HepG2 (cell line): ENCODE measurements around the gene TUT1. TPM values are rescaled to one million over a fixed set of nuclear protein-coding genes. Genes with fewer than 3 reads are reported as not detected.

Experiments
- ATAC-seq: fragments of 200-7000 bp; cut with Tn5 transposase; 3 replicates; pipeline ENCODE4 v1.9.1; 2020; ENCODE audit warnings: mild to moderate bottlenecking, moderate library complexity
- BruUV-seq: library from RNA; stranded (reverse); fragments of 400-500 nt; replicated peaks from 2 replicates; lab custom pipeline; 2021; lab: Mats Ljungman, UMichigan
- CTCF ChIA-PET: fragments of 300-600 bp; formaldehyde crosslinking; extraction: SDS; loops from one replicate; lab custom pipeline; 2021; ENCODE audit warnings: low total read pairs, inconsistent platforms, low intra/inter-chr PET ratio; lab: Yijun Ruan, JAX
- POLR2A ChIA-PET: fragments of 350-600 bp; sonication (Branson Sonifier 250); formaldehyde crosslinking; loops from one replicate; lab custom pipeline; 2020; ENCODE audit warnings: antibody characterized with exemption, inconsistent platforms; lab: Yijun Ruan, JAX
- DNase-seq: peaks from one replicate; pipeline ENCODE4 v3.0.0-alpha.2; 2015; ENCODE audit warnings: low spot score
- FAIRE-seq: peaks from 3 replicates; lab custom pipeline; 2011; peaks lifted over from hg19 to GRCh38; lab: Jason Lieb, UNC
- H2AFZ ChIP-seq: one replicate; pipeline ENCODE4 v1.6.1; 2011; ENCODE audit warnings: low read length, inconsistent platforms
- H3K27ac ChIP-seq: fragments of 300-600 bp; 3 replicates; pipeline ENCODE4 v1.8.0; 2011; ENCODE audit warnings: mixed run types, mild to moderate bottlenecking, mixed read lengths, low read length, inconsistent platforms; ENCODE audit not compliant: insufficient read depth; ENCODE audit errors: extremely low read length
- H3K27me3 ChIP-seq, 2 experiments: fragments of 200-600 bp in 1 of 2; 2 replicates in 1 of 2; 3 replicates in 1 of 2; pipeline versions ENCODE4 v1.6.0 to v1.8.0; 2011; ENCODE audit warnings: low read length in 2 of 2, mild to moderate bottlenecking in 2 of 2, moderate library complexity in 2 of 2, inconsistent platforms in 1 of 2; ENCODE audit not compliant: insufficient read depth in 2 of 2, control insufficient read depth in 1 of 2
- H3K36me3 ChIP-seq, 2 experiments: fragments of 200-600 bp in 1 of 2; replicated peaks in 1 of 2; 2 replicates in 1 of 2; 3 replicates in 1 of 2; pipeline versions ENCODE4 v1.5.1 to v1.8.0; 2011; ENCODE audit warnings: low read length in 2 of 2, inconsistent platforms in 1 of 2; ENCODE audit not compliant: insufficient read depth in 2 of 2, control insufficient read depth in 1 of 2
- H3K4me1 ChIP-seq: 2 replicates; pipeline ENCODE4 v1.5.1; 2012; ENCODE audit warnings: low read length, inconsistent platforms; ENCODE audit not compliant: insufficient read depth
- H3K4me2 ChIP-seq: 2 replicates; pipeline ENCODE4 v1.6.0; 2011; ENCODE audit warnings: low read depth, low read length, inconsistent platforms
- H3K4me3 ChIP-seq, 3 experiments: fragments of 200-600 bp in 1 of 3; sonication (generic), shearing (Covaris generic) in 1 of 3; replicated peaks in 1 of 3; 2 replicates each; pipeline ENCODE4 v1.5.1; 2011 to 2016; ENCODE audit warnings: low read length in 3 of 3, inconsistent platforms in 2 of 3, low read depth in 2 of 3, mild to moderate bottlenecking in 2 of 3, control low read depth in 1 of 3, mixed read lengths in 1 of 3; ENCODE audit not compliant: insufficient read depth in 1 of 3
- H3K79me2 ChIP-seq: one replicate; pipeline ENCODE4 v1.6.1; 2011; ENCODE audit warnings: low read length, inconsistent platforms; ENCODE audit not compliant: insufficient read depth
- H3K9ac ChIP-seq: 2 replicates; pipeline ENCODE4 v1.6.0; 2011; ENCODE audit warnings: mild to moderate bottlenecking, low read depth, low read length, inconsistent platforms; ENCODE audit not compliant: insufficient read depth
- H3K9me3 ChIP-seq: 2 replicates; pipeline ENCODE4 v1.5.1; 2012; ENCODE audit warnings: mild to moderate bottlenecking, low read length
- H4K20me1 ChIP-seq: 2 replicates; pipeline ENCODE4 v1.6.0; 2011; ENCODE audit warnings: inconsistent platforms, mild to moderate bottlenecking, low read length, moderate library complexity; ENCODE audit not compliant: insufficient read depth
- RFX1 ChIP-seq: fragments of 450-650 bp; IDR thresholded peaks from 2 replicates; pipeline ENCODE4 v1.6.1; 2017
- ZMYM3 ChIP-seq: sonication (generic); formaldehyde crosslinking; IDR thresholded peaks from 2 replicates; pipeline ENCODE4 v1.5.1; 2020; ENCODE audit warnings: mild to moderate bottlenecking, missing genetic modification reagents
- ZNF687 ChIP-seq: sonication (generic); formaldehyde crosslinking; IDR thresholded peaks from 2 replicates; pipeline ENCODE4 v1.5.1; 2020; ENCODE audit warnings: mild to moderate bottlenecking, missing genetic modification reagents, moderate library complexity
- WGBS: methylation state at CpG from one replicate; pipeline ENCODE4 v1.1.6; 2017; ENCODE audit warnings: low lambda C conversion rate; 5-methylcytosine and 5-hydroxymethylcytosine counted together
- in situ Hi-C: cut with HindIII; loops from 2 replicates; pipeline ENCODE4 v1.10.0; 2017; ENCODE audit warnings: low pct_unique_long_range_greater_than_20kb; ENCODE audit not compliant: extremely low pct_ligation_motif_present
- intact Hi-C: fragments of 100-400 bp; cut with micrococcal nuclease; formaldehyde crosslinking; loops from one replicate; pipeline ENCODE4 v1.10.0; 2022; ENCODE audit not compliant: unreplicated experiment
- polyA plus RNA-seq, 8 experiments: library from polyadenylated mRNA; depleted of rRNA in 3 of 8; stranded (reverse) in 7 of 8; unstranded in 1 of 8; fragments of >200 nt; fragmentation: Illumina TruSeq in 4 of 8; extraction: Trizol in 4 of 8; gene quantifications; 2 replicates each; pipeline versions ENCODE4 v1.2.1 to v1.2.3, GENCODE V29; 2011 to 2016; ENCODE audit warnings: low read depth in 4 of 8, missing spikeins in 1 of 8, mixed read lengths in 1 of 8; ENCODE audit not compliant: insufficient read depth in 1 of 8
- total RNA-seq, 5 experiments: library from RNA; depleted of rRNA; stranded (reverse); fragments of >200 nt; fragmentation: Illumina TruSeq; extraction: Trizol; gene quantifications; 2 replicates each; pipeline ENCODE4 v1.2.3, GENCODE V29; 2016; ENCODE audit warnings: low read depth in 1 of 5

TUT1 gene
- total and polyA plus RNA-seq, 2 of the 13 experiments (the other 11 are each of a cell fraction or from before 2014, with no cell fraction given) = 9.7 to 14.3 TPM

GRCh38 chr11:62604460-62605120 is 13.3 kb upstream of the TUT1 start (continued):
- peak; percentile 9; the same call in 1 of the 2 replicates for TF ChIP-seq ZNF687 (CRISPR knock-in tag)

DNA sequence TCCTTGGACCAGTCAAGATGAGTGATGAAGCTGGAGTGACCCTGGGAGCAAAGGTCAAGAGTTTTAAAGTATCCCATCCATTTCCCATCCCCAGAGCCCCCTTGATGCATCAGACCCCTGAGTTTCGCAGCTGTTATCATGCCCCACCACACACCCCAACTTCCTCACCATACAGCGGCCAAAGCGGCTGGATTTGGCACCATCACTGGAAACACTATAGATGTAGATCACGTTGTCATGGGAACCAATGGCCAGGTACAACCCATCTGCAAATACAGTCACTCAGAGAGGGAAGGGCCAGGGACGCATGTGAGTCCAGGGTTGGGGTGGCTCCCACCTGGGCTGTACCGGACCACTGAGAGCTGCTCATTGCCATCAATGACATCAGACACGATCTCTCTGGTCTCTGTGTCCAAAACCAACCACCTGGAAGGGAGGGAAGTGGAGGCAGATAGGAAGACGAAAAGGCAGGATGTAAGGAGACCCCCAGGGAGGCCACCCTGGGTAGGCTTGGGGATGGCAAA is 12.5 kb upstream of the TUT1 start:
- in situ Hi-C loops = no loop called here
- intact Hi-C loops = no loop called here
- ChIA-PET POLR2A (interaction anchor here (1.0 to 2.0 kb wide), 4 partner anchors 12 to 237 kb away, joined by 3 to 8 read pairs (median 6); partner anchors contain the start of genes B3GAT3, C11orf98, CSKMT and TUT1), CTCF (no interaction called here)
- no peaks in the 10 kb centered on the region for H4K20me1 ChIP-seq
- BruUV-seq = no TSS peak
- peaks cover 48% of the 10 kb centered on the region for H3K4me1 ChIP-seq
- DNase-seq = no peak
- H3K4me3 ChIP-seq = no peak overlapping the region
- ATAC-seq = no peak
- FAIRE-seq = no peak
- no peak overlapping the region for H3K9ac ChIP-seq
- WGBS = 98% methylated on average over 8 of the region's 8 CpGs
- TF ChIP-seq ZMYM3 (no peak), RFX1 (peak; percentile 40)
- no peak overlapping the region for H3K27ac ChIP-seq
- peaks cover 25% of the 10 kb centered on the region for H3K79me2 ChIP-seq
- no peaks in the 10 kb centered on the region for H3K9me3 ChIP-seq
- H3K36me3 ChIP-seq = peaks cover 0 to under 1% of the 10 kb centered on the region in 2 experiments; a peak in 3 of 5 replicates
- no peaks in the 10 kb centered on the region; a peak in 1 of 5 replicates for H3K27me3 ChIP-seq
- H3K4me2 ChIP-seq = no peak overlapping the region
- no peak overlapping the region for H2AFZ ChIP-seq
